Activated T-cell treated with anti-CD3 and anti-CD28 coated beads, Interleukin-2, amount 50 U/mL, for 72 hours (primary cell): ENCODE data around the gene GLT6D1. TPM values are rescaled to one million over a fixed set of nuclear protein-coding genes. Genes with fewer than 3 reads are reported as not detected.
"Not testable (repeated sequence)": the region's sequence is repeated elsewhere in the genome, so short reads cannot be mapped to it uniquely, and the experiment has no call there.

Source experiments
- ATAC-seq, 2 donors: fragments of 150-1000 bp; cut with Tn5 transposase; replicated peaks in 1 of 2; 2 replicates each; pipeline ENCODE4 v1.10.0; 2021; ENCODE audit warnings: moderate library complexity in 2 of 2, mild to moderate bottlenecking in 1 of 2
- DNase-seq, 2 donors: peaks; one replicate each; pipeline ENCODE4 v3.0.0; 2021 to 2022; ENCODE audit warnings: mixed read lengths in 1 of 2
- H3K27ac Mint-ChIP-seq: one replicate; pipeline ENCODE4 v1.8.0; 2022; ENCODE audit warnings: mild to moderate bottlenecking, moderate library complexity, mixed read lengths
- H3K27me3 Mint-ChIP-seq: one replicate; pipeline ENCODE4 v1.8.0; 2022; ENCODE audit warnings: low read depth, mixed read lengths
- H3K36me3 Mint-ChIP-seq, 2 donors: one replicate each; pipeline ENCODE4 v1.8.0; 2022; ENCODE audit warnings: mixed read lengths in 2 of 2, mild to moderate bottlenecking in 1 of 2; ENCODE audit not compliant: insufficient read depth in 2 of 2
- H3K4me1 Mint-ChIP-seq: one replicate; pipeline ENCODE4 v1.8.0; 2022; ENCODE audit warnings: low read depth, mixed read lengths
- H3K4me3 Mint-ChIP-seq, 2 donors: one replicate each; pipeline ENCODE4 v1.8.0; 2022; ENCODE audit warnings: mild to moderate bottlenecking in 2 of 2, mixed read lengths in 2 of 2, moderate library complexity in 2 of 2
- H3K9me3 Mint-ChIP-seq, 2 donors: one replicate each; pipeline ENCODE4 v1.8.0; 2022; ENCODE audit warnings: mixed read lengths in 2 of 2
- total RNA-seq, 2 donors: library from RNA; stranded (reverse); gene quantifications; one replicate each; pipeline ENCODE4 v1.2.3, GENCODE V29; 2022

The GLT6D1 gene
- total RNA-seq, 2 donors from 2014 or later: not detected

DNA sequence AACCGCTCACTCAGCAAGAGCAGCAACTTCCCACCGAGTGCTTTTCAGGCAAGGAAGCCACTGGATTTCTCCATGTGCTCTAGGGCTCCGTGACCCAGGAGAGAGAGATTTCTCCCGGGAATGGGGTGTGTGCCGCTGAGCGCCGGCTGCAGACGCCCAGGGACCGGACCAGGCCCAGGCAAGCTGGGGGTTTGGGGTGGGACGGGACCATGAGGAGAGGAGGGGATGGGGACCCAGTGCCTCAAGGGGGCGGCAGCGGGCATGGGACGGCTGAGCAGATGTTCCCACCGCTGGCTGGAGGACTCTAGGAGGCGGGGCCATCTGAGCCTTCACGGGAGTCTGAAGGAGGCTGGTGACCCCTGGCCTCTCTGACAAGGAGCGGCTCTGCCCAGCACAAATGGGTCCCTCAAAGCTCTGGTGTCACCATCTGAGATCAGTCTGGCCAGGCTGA is 32.3 kb upstream of the GLT6D1 start:
- Mint-ChIP-seq H3K27me3 (no peaks in the 10 kb centered on the region), H3K4me1 (no peaks in the 10 kb centered on the region), H3K9me3 (peaks cover 0 to 2% of the 10 kb centered on the region in 2 donors), H3K27ac (no peak overlapping the region), H3K36me3 (no peaks in the 10 kb centered on the region), H3K4me3 (no peak overlapping the region)
- DNase-seq (no peak), ATAC-seq (no peak)

- Mint-ChIP-seq H3K4me1 (no peaks in the 10 kb centered on the region), H3K9me3 (peaks cover 0 to 2% of the 10 kb centered on the region in 2 donors), H3K4me3 (no peak overlapping the region), H3K27me3 (no peaks in the 10 kb centered on the region), H3K27ac (no peak overlapping the region), H3K36me3 (no peaks in the 10 kb centered on the region)
- ATAC-seq: no peak
- no peak for DNase-seq
These were observed 31.6 kb upstream of the GLT6D1 start for GRCh38 chr9:135670721-135671590.

DNA sequence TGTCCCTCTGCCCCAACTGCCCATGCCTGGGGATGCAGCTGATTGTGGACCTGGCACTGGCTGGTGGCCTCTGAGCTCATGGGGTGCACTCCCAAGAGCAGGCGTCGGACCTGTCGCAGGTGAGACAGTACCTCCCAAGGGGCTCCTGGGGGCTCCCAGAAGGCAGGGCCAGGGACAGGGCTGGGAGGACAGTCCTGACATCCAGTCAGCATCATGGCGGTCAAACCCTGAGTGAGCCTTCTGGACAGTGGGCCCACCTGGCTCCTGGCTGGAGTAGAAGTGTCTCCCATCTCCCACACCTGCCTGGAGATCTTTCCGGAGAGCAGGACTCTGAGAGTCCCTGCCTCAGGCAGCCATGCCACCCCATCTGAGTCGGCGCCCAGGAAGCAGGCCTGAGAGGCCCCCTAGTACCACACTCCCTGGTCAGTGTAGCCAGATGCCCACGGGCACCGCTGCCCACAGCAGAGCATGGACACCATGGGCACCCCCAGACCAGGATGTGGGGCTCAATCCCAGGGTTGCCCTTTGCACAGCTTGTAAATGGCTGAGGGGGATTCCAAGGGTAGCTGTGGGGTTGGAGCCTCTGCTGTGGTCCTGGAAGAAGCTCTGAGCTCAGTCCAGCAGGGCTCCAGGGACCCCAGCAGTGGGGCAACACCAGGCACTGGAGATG is 30.4 kb upstream of the GLT6D1 start:
- H3K36me3 Mint-ChIP-seq: no peaks in the 10 kb centered on the region
- DNase-seq (no peak), ATAC-seq (no peak)
- H3K27me3 Mint-ChIP-seq: no peaks in the 10 kb centered on the region
- H3K27ac Mint-ChIP-seq: no peak overlapping the region
- no peak overlapping the region for H3K4me3 Mint-ChIP-seq
- no peaks in the 10 kb centered on the region for H3K4me1 Mint-ChIP-seq
- peaks cover 0 to 2% of the 10 kb centered on the region in 2 donors for H3K9me3 Mint-ChIP-seq

GRCh38 chr9:135669018-135669417 is 29.7 kb upstream of the GLT6D1 start:
- H3K4me1 Mint-ChIP-seq, H3K9me3 Mint-ChIP-seq, H3K27ac Mint-ChIP-seq, ATAC-seq, DNase-seq, H3K36me3 Mint-ChIP-seq, H3K27me3 Mint-ChIP-seq, H3K4me3 Mint-ChIP-seq: not testable (repeated sequence)

DNA sequence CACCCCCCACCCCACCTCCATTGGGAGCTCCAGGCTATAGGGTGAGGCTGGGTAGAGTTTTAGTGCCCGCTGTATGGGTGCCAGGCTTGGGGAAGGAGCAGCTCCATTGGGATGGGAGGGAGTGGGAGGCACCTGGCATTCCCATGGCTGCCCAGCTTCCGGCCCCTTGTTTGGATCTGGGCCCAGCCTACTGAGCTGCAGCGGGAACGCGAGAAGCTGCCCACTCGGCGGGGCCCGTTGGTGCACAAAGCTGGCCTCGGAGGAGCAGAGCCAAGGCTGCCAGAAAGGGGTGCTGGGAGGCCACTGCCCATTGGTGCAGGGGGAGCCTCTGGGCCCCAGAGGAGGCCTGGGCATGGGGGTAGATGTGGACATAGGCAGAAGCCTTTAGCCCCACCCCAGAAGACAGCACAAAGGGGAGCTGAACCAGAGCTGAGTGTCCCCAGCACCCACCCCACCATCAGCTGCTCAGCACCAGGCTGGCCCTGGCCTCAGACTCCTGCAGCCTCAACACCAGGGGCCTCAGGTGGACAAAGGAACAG is 28.2 kb upstream of the GLT6D1 start:
- no peak for ATAC-seq
- H3K27me3 Mint-ChIP-seq: no peaks in the 10 kb centered on the region
- H3K9me3 Mint-ChIP-seq: peaks cover 0 to 2% of the 10 kb centered on the region in 2 donors
- H3K36me3 Mint-ChIP-seq: no peaks in the 10 kb centered on the region
- no peak overlapping the region for H3K4me3 Mint-ChIP-seq
- H3K27ac Mint-ChIP-seq: no peak overlapping the region
- no peak for DNase-seq
- no peaks in the 10 kb centered on the region for H3K4me1 Mint-ChIP-seq

DNA sequence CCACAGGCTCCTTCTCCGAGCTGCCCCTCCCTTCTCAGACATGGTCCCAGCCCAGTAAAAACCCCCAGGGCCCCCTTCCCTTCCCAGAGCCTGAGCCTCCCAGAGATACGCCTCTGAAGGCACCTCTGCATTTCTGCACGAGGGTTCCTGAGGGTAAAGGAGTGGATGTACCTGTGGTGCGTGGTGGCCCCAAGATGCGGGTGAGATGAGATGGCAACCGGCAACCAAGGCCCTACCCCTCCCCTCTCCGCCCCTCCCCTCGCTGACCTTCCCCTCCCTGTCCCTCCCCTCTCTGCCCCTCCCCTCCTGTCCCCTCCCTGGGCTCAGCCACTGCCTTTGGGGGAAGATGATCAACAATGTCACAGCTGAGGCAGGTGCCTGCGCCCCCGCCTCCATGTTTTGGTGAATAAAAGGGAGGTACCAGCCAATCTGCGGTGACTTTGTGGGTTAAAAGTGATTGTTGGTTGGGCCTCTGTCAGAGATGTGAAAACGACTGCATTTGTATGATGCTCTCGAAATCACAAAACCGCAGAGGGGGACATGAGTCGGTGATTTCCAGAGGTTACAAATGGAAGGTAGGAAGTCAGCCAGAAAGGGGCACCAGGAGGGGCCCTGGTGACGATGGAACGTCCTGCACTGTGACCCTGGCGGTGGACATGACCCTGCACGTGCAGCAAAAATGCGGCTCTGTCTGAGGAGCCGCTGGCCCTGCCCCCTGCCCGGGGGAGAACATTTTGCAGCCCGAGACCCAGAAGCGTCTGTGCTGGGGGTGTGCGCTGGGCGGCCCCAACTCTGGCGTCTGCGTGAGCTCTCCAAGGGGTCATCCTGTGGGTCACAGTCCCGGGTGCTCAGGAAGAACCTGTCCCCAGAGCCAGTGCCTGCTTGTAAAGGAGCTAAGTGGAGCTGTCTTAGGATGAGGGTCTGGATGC is 27.5 kb upstream of the GLT6D1 start:
- Mint-ChIP-seq H3K36me3 (no peaks in the 10 kb centered on the region), H3K27ac (no peak overlapping the region), H3K4me3 (no peak overlapping the region), H3K27me3 (no peaks in the 10 kb centered on the region), H3K4me1 (no peaks in the 10 kb centered on the region), H3K9me3 (peaks cover 0 to 2% of the 10 kb centered on the region in 2 donors)
- ATAC-seq (no peak), DNase-seq (no peak)

GRCh38 chr9:135665795-135666189 is 26.5 kb upstream of the GLT6D1 start:
- DNase-seq (no peak), ATAC-seq (no peak)
- H3K4me1 Mint-ChIP-seq: no peaks in the 10 kb centered on the region
- H3K4me3 Mint-ChIP-seq: no peak overlapping the region
- H3K27ac Mint-ChIP-seq: no peak overlapping the region
- H3K9me3 Mint-ChIP-seq: peaks cover 0 to 2% of the 10 kb centered on the region in 2 donors
- no peaks in the 10 kb centered on the region for H3K36me3 Mint-ChIP-seq
- H3K27me3 Mint-ChIP-seq: no peaks in the 10 kb centered on the region

DNA sequence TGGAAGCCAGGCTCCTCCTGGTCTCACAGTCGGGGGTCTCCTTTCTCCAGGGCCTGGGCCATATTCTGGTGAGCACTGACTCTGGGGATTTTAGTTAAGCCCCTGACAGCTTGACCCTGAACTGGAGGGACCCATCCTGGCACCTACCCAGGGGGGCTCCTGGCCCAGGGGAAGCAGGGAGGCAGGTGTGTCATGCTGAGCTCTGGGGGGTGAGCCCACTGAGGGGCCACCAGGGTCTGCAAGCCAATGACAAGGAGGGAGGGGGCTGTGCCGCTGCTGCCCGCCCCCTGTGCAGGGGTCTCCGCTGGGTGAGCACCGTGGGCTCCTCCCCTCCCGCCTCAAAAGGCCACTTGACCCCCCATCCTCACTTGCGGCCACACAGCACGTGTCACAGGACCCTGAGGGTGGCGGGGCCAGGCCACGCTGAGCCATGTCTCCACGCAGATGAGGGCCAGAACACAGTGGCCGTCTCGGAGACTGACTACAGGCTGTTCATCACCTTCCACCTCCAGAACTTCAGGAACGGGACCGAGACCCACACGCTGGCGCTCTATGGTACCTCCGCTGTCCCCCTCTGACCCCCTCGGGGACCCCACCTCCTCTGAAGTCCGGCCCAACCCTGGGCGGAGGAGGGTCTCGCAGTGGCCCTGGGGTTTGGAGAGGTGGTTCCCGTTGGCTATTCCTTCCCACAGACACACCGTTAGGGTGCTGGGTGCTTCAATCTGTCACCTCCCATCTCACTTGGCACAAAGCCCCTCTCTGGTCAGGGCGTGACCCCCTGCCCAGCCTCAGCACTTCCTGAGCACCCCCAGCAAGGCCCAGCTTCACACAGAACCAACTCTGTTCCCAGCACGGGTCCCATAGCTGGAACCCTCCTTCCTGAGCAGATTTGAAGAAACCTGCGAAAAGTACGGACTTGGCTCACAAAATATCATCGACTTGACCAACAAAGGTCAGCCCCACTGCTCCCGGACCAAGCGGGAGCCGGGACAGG is 25.8 kb upstream of the GLT6D1 start:
- H3K9me3 Mint-ChIP-seq: peaks cover 0 to 2% of the 10 kb centered on the region in 2 donors
- H3K27ac Mint-ChIP-seq: no peak overlapping the region
- no peaks in the 10 kb centered on the region for H3K4me1 Mint-ChIP-seq
- DNase-seq: no peak
- H3K27me3 Mint-ChIP-seq: no peaks in the 10 kb centered on the region
- ATAC-seq: no peak
- H3K36me3 Mint-ChIP-seq: no peaks in the 10 kb centered on the region
- H3K4me3 Mint-ChIP-seq: no peak overlapping the region

DNA sequence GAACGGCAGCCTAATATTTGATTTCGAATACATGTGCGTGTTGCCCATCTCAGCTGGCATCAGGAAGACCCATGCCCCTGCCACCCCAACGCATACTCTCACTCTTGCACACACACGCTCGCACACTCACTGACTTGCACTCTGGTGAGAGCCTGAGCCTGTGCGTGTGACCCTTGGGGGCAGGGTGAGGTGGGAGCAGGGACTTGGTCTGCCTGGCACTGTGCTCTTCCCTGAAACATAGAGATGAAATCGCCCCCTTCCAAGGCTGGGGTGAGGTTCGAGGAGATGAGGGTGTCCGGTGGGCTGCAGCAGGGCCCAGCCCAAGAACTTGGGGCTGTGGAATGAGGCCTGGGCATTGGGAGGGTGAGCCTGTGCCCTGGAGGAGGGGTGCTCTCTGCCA is 24.9 kb upstream of the GLT6D1 start:
- Mint-ChIP-seq H3K4me3 (no peak overlapping the region), H3K36me3 (no peaks in the 10 kb centered on the region), H3K27me3 (no peaks in the 10 kb centered on the region), H3K4me1 (no peaks in the 10 kb centered on the region), H3K9me3 (peaks cover 0 to 2% of the 10 kb centered on the region in 2 donors), H3K27ac (no peak overlapping the region)
- DNase-seq (no peak), ATAC-seq (no peak)

- no peak overlapping the region for H3K27ac Mint-ChIP-seq
- no peak overlapping the region for H3K4me3 Mint-ChIP-seq
- H3K9me3 Mint-ChIP-seq: no peaks in the 10 kb centered on the region
- DNase-seq: no peak
- H3K36me3 Mint-ChIP-seq: no peaks in the 10 kb centered on the region
- H3K4me1 Mint-ChIP-seq: no peaks in the 10 kb centered on the region
- no peak for ATAC-seq
- H3K27me3 Mint-ChIP-seq: no peaks in the 10 kb centered on the region
These were observed 24.5 kb upstream of the GLT6D1 start for GRCh38 chr9:135663857-135664256.

- H3K36me3 Mint-ChIP-seq: no peaks in the 10 kb centered on the region
- no peak overlapping the region for H3K27ac Mint-ChIP-seq
- DNase-seq (no peak), ATAC-seq (no peak)
- H3K4me3 Mint-ChIP-seq: no peak overlapping the region
- no peaks in the 10 kb centered on the region for H3K9me3 Mint-ChIP-seq
- no peaks in the 10 kb centered on the region for H3K27me3 Mint-ChIP-seq
- H3K4me1 Mint-ChIP-seq: no peaks in the 10 kb centered on the region
These were observed 24.1 kb upstream of the GLT6D1 start for GRCh38 chr9:135663451-135663770.
